Fibroblast of skin of left quadriceps (primary cell): ENCODE measurements around the gene ARHGEF1.

Experiments used
- DNase-seq, 2 experiments: peaks; one replicate each; pipeline ENCODE4 v3.0.0-alpha.2; 2013; ENCODE audit warnings: low read depth in 2 of 2

Gene ARHGEF1

GRCh38 chr19:41918653-41919244, 35.8 kb downstream of the ARHGEF1 start:
- DNase-seq = no peak

GRCh38 chr19:41919948-41920712, 37.1 kb downstream of the ARHGEF1 start:
- no peak for DNase-seq

GRCh38 chr19:41920882-41921576, 38.0 kb downstream of the ARHGEF1 start:
- no peak for DNase-seq

GRCh38 chr19:41921577-41922576, 38.9 kb downstream of the ARHGEF1 start:
- DNase-seq = no peak

- no peak for DNase-seq
Measured at GRCh38 chr19:41922585-41922984, 39.6 kb downstream of the ARHGEF1 start.

- DNase-seq = no peak
Measured at GRCh38 chr19:41923045-41923788, 40.2 kb downstream of the ARHGEF1 start.

GRCh38 chr19:41924151-41925145, 41.5 kb downstream of the ARHGEF1 start:
- DNase-seq = no peak

GRCh38 chr19:41925208-41926003, 42.4 kb downstream of the ARHGEF1 start:
- no peak for DNase-seq

GRCh38 chr19:41926028-41926762, 43.2 kb downstream of the ARHGEF1 start:
- no peak for DNase-seq

GRCh38 chr19:41926763-41927496, 43.9 kb downstream of the ARHGEF1 start:
- no peak for DNase-seq

- DNase-seq = no peak
Measured at GRCh38 chr19:41927497-41928192, 44.7 kb downstream of the ARHGEF1 start.

- no peak for DNase-seq
Measured at GRCh38 chr19:41928221-41928683, 45.3 kb downstream of the ARHGEF1 start, which contains the start of gene ERFL. TSS of gene ERFL (minus strand) at chr19:41928449. CDS start at chr19:41912919, 15,530 bp downstream.

GRCh38 chr19:41928754-41929535, 46.0 kb downstream of the ARHGEF1 start:
- no peak for DNase-seq

- DNase-seq = no peak
Measured at GRCh38 chr19:41929536-41930071, 46.6 kb downstream of the ARHGEF1 start.

GRCh38 chr19:41930322-41930722, 47.3 kb downstream of the ARHGEF1 start:
- DNase-seq = no peak
